Liver (tissue), 3 donors: ENCODE measurements around the gene PPT2.

Experiments used
- EGR1 ChIP-seq, 2 donors: IDR thresholded peaks; 2 replicates each; pipeline ENCODE4 v1.6.1; 2016 to 2018; ENCODE audit warnings: antibody characterized with exemption in 2 of 2, low read depth in 2 of 2
- FOXA2 ChIP-seq: IDR thresholded peaks from 2 replicates; pipeline ENCODE4 v1.6.1; 2016; ENCODE audit warnings: antibody characterized with exemption
- GABPA ChIP-seq, 2 donors: IDR thresholded peaks in 1 of 2; conservative IDR thresholded peaks in 1 of 2; 2 replicates each; pipeline ENCODE4 v1.6.1; 2016; ENCODE audit warnings: antibody characterized with exemption in 2 of 2, mild to moderate bottlenecking in 1 of 2, moderate library complexity in 1 of 2
- JUND ChIP-seq, 2 donors: IDR thresholded peaks; 2 replicates each; pipeline ENCODE4 v1.6.1; 2016; ENCODE audit warnings: antibody characterized with exemption in 2 of 2
- MAX ChIP-seq: IDR thresholded peaks from 2 replicates; pipeline ENCODE4 v1.6.1; 2016; ENCODE audit warnings: antibody characterized with exemption
- SP1 ChIP-seq: IDR thresholded peaks from 2 replicates; pipeline ENCODE4 v1.6.1; 2018; ENCODE audit warnings: antibody characterized with exemption, mild to moderate bottlenecking
- TAF1 ChIP-seq: conservative IDR thresholded peaks from 2 replicates; pipeline ENCODE4 v1.6.1; 2016; ENCODE audit warnings: antibody characterized with exemption, mild to moderate bottlenecking
- YY1 ChIP-seq: IDR thresholded peaks from 2 replicates; pipeline ENCODE4 v1.6.1; 2016; ENCODE audit warnings: antibody characterized with exemption, mild to moderate bottlenecking
- TF ChIP-seq, protein P1 (sequence below): fragments of 150-350 bp; IDR thresholded peaks from 2 replicates; pipeline ENCODE4 v1.5.1; 2017; ENCODE audit warnings: improper control_type of control experiment, low read depth, low read length; ENCODE audit not compliant: missing input control
- donor health status: healthy.
- donor health status: healthy.

DNA sequence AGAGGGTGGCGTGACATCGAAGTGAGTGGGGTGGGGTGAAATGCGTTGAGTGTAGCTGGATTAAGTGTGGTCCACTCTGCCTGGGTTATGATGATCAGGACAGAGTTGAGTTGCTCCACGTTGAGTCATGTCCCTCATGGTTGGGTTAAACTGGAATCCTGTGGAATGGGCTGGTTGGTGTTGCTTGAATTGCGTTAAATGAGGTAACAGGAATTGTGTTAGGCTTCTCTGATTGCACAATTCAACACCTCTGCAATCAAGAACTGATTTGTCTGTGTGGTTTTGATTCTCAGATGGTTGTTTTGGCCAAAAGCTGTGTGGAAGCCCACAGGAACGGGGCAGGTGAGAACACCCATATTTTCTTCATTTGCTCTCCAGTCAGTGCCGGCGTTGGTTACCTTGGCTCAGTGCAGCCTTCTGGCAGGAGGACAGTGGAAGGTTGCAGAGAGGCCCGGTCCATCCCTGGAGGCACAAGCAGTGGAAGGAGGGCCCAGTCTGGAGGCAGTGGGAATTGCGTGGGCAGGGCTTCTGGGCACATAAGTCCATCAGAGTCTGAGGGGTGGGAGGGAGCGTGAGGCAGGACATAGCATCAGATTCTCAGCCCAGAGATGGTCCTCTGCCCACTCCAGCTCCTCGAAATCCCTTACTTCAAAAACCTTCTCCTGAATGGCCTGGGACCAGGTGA lies 58.3 kb downstream of the PPT2 start:
- TF ChIP-seq MAX: no peak
- TF ChIP-seq GABPA (IDR thresholded peaks at IDR 0.05 in 1 of 2, conservative IDR thresholded peaks at IDR 0.05 in 1 of 2): no peak
- TF ChIP-seq, protein P1, sequence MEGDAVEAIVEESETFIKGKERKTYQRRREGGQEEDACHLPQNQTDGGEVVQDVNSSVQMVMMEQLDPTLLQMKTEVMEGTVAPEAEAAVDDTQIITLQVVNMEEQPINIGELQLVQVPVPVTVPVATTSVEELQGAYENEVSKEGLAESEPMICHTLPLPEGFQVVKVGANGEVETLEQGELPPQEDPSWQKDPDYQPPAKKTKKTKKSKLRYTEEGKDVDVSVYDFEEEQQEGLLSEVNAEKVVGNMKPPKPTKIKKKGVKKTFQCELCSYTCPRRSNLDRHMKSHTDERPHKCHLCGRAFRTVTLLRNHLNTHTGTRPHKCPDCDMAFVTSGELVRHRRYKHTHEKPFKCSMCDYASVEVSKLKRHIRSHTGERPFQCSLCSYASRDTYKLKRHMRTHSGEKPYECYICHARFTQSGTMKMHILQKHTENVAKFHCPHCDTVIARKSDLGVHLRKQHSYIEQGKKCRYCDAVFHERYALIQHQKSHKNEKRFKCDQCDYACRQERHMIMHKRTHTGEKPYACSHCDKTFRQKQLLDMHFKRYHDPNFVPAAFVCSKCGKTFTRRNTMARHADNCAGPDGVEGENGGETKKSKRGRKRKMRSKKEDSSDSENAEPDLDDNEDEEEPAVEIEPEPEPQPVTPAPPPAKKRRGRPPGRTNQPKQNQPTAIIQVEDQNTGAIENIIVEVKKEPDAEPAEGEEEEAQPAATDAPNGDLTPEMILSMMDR: no peak
- TF ChIP-seq JUND (IDR thresholded peaks at IDR 0.05): no peak
- no peak for TF ChIP-seq SP1
- TF ChIP-seq YY1: no peak
- TF ChIP-seq TAF1: no peak
- TF ChIP-seq FOXA2: no peak
- no peak for TF ChIP-seq EGR1 (IDR thresholded peaks at IDR 0.05; ENCODE audit: low read depth in 2 of 2)
